NCI-H2081 treated with DMSO at 0.1 percent for 48 hours (cell line): Measurements from ENCODE around the gene KCNK3.
"Not testable (repeated sequence)": the region's sequence is repeated elsewhere in the genome, so short reads cannot be mapped to it uniquely, and the experiment has no call there.

Experiments
- DNase-seq: peaks from one replicate; lab custom pipeline; 2025; lab: John Stamatoyannopoulos, UW

Gene KCNK3

DNA sequence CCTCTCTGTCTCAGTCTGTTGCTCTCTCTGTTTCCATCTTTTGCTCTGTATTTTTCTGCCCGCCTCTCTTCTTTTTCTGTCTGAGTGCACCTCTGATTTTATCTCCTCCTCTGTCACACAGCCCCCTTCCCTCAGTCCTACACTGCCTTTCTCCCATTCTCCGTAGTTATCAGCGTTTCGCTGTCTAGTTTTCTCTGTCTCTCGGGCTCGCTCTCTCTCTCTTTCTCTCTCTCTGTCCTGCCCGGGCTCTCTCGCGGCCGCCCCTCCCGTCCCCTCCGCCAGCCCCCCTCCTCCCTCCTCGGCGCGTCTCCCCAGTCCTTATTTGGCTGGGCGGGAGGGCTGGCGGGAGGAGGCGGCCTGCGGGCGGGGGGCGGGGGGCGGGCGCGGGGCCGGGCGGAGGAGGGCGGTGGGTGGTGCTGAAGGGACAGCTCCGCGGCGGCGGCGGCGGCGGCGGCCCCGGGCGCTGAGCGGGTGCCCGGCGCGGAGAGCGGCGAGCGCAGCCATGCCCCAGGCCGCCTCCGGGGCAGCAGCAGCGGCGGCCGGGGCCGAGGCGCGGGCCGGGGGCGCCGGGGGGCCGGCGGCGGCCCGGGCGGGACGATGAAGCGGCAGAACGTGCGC, at the start of gene KCNK3:
Gene KCNK3 (plus strand): TSS at position 444 of the 618 bp plus-strand sequence. CDS start 154 bp downstream, at position 598.
- no peak for DNase-seq

GRCh38 chr2:26644188-26644835, 48.2 kb upstream of the KCNK3 start:
- DNase-seq, result no peak

DNA sequence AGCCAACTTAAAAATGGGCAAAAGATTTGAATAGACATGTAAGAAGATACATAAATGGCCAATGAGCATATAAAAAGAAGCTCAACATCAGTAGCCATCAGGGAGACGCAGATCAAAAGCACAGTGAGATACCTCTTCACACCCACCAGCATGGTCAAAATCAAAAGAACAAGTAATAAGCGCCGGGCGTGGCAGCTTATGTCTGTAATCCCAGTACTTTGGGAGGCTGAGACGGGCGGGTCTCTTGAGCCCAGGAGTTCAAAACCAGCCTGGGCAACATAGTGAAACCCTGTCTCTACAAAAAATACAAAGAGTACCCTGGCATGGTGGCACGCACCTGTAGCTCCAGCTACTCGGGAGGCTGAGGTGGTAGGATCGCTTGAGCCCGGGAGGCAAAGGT, 46.8 kb upstream of the KCNK3 start:
- DNase-seq, result no peak

- no peak for DNase-seq
Measured at GRCh38 chr2:26646986-26647672, 45.4 kb upstream of the KCNK3 start.

GRCh38 chr2:26647981-26648380, 44.5 kb upstream of the KCNK3 start:
- DNase-seq, result no peak

GRCh38 chr2:26648516-26648915, 44.0 kb upstream of the KCNK3 start:
- DNase-seq, result no peak

DNA sequence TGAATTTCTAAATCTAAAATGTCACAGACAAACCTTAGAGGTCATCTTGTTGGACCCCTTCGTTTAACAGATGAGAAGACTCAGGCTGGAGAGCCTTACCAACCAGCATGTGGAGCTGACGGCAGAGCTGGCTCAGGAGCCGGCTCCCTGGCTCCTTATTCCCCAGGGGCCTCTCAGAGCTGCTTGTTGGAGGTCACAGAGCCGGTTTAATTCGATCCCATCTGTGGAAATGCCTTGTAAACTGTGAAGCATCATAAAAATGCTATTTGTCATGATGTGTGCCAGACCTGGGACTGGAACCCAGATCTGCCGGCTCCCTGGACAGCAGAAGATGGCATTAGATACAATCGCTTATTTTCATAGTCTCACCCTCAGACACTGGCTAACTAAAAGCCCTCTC, 43.2 kb upstream of the KCNK3 start:
- DNase-seq, result no peak

GRCh38 chr2:26649992-26650712, 42.4 kb upstream of the KCNK3 start:
- no peak for DNase-seq

DNA sequence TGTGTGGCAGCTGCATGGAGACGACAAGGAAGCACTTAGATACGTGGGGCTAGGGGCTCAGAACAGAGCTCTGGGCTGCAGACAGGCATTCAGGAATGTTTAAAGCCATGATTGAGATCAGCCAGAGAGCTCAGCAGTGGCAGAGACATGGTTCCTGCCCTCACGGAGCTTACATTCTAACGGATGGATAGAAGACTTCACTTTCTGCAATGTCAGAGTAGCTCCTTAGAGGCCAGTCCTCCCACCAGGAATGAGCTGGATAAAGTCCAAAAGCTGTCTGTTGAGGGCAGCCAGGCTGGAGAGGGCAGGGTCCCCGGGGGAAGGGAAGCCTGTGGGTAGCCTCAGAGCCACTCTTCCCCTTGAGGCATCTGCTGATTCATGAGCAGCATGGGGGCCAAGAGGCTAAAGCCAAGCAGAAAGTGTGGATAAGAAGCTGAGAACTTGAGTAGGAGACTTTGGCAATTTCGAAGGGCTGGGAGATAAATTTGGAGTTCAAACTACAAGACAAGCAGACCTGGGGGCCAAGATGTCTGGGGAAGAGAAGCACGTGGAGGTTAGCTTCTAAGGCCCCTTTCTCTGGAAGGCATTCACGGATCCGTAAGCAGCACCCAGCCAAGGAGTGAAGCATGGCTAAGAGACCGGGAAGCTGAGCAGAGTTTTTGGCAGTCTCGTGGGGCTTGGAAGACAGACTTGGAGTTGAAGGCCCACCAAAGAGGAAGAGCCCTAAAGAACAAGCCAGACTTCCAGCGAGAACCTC, 41.6 kb upstream of the KCNK3 start:
- DNase-seq, result no peak

DNA sequence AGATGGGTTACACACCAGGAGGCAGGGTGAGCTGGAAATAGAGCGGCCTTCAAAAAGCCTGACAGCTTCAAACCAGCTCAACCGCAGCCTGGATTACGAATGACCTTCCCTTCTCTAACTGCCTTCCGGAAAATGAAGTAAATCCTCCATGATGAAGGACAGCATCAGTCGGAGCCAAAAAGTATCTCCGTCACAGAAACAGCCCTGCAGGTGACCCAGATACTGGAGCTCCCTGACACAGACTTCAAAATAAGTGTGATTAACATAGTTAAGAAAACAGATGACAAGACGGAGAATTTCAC, 41.1 kb upstream of the KCNK3 start:
- no peak for DNase-seq

GRCh38 chr2:26651799-26652198, 40.7 kb upstream of the KCNK3 start:
- DNase-seq, result no peak

- no peak for DNase-seq
Measured at GRCh38 chr2:26652361-26653041, 40.0 kb upstream of the KCNK3 start.

DNA sequence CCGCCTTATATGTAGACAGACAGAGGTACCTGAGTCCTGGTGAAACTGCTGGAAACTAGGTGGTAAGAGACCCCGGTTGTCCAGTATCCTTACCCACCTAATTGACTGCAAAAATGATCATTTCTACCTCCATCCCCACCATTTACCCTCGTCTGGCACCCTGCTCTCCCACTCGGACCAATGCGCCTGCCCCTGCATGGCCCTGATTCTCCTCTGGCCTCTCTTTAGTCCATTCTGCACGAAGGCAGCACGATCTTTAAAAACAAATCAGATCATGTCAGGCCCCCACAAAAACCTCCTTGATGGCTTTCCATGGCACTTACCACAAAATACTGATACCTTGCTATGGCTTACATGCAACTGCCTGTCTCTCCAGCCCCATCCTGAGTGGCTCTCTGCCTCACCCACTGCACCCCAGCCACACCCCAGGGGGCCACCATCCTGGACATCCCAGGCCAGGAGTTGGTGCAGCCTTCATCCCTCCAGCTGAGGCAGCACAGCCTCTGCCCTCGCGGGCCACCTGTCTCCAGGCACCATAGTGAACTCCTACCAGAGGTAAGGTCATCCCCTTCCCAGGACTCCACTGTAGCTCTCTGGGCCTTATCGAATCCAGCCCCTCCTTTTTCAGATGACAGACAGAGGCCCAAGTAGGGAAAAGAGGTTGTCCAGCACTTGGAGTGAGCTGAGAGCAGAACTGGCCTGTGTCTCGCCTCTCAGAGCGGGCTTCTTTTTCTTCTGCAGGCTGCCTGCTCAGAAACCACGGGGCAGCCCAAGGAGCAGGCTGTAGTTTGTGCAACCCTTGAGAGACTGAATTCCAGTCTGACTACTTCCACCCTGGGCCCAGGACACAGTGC, 39.1 kb upstream of the KCNK3 start:
- no peak for DNase-seq

- DNase-seq, result no peak
Measured at GRCh38 chr2:26654061-26654340, 38.5 kb upstream of the KCNK3 start.

- DNase-seq, result not testable (repeated sequence)
Measured at GRCh38 chr2:26655120-26655519, 37.4 kb upstream of the KCNK3 start.

DNA sequence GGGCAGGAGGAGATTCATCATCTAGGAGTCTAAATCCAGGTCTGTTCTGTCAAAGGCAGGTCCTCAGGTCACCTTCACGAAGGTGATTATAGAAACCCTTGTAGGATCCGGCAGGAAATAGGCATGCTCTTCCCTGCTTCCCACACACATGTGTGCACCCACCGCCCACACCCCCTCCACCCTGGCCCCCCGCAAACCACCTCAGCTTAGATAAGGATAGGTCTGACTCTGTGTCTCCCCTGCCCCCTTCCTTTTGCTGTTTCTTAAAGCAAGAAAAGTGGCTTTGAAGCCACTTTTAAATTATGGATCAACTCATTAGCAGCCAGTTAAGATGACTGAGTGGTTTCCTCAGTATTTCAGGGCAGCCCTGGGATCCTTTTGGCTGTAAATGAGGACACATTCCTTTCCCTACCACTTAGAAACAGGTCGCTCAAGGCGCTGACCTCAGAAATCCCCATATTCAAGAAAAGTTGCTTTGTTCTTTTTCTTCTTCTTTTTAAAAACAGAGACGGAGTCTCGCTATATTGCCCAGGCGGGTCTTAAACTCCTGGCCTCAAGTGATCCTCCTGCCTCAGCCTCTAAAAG, 36.8 kb upstream of the KCNK3 start:
- DNase-seq, result no peak

DNA sequence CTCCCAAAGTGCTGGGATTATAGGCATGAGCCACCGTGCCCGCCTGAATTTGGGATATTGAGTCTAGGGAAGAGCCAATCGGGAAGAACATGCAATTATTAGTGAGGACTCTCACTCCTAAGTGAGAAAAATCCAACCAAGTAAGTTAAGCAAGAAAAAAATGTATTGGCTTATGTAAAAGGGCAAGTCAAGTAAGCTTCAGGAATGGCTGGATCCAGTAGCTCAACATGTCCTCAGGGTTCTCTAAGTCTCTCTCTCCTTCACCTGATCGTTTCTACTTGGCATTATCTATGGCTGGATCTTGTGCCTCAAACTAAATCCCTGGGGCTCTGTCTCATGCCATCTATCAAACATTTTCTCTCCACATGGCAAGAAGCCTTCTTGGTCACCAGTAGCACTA, 35.3 kb upstream of the KCNK3 start:
- no peak for DNase-seq

GRCh38 chr2:26658691-26659346, 33.7 kb upstream of the KCNK3 start:
- DNase-seq, result no peak

DNA sequence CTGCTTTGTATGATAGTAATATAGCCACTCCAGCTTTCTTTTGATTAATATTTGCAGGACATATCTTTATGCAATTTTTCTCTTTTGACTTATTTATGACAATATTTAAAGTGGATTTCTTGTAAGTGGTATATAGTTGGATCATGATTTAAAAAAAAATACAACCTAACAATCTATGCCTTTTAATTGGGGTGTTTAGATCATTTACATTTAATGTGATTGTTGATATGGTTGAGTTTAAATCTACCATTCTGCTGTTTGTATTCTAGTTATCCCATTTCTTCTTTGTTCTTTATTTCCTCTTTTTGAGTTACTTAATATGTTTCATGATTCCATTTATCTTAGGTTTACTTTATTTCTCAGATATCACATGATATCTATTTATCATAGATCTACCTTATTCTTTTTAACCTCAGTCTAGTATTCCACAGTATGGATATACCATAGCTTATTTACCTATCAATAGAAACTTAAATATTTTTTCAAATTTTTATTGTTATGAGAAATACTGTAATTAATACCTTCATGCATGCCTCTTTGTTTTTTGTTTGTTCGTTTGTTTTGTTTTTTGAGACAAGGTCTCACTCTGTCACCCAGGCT, 32.1 kb upstream of the KCNK3 start:
- DNase-seq, result no peak

DNA sequence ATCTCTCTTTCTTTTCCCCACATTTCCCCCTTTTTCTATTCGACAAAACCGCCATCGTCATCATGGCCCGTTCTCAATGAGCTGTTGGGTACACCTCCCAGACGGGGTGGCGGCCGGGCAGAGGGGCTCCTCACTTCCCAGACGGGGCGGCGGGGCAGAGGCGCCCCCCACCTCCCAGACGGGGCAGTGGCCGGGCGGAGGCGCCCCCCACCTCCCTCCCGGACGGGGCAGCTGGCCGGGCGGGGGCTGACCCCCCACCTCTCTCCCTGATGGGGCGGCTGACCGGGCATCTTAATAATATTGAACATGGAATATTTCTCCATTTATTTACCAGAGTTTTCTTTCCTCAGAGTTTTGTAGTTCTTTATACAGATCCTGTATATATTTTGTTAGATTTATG, 27.2 kb upstream of the KCNK3 start:
- DNase-seq, result not testable (repeated sequence)
